GM12878 (cell line): ENCODE data around the gene PRPSAP2. TPM values are rescaled to one million over a fixed set of nuclear protein-coding genes. Genes with fewer than 3 reads are reported as not detected.

Source experiments
- ATAC-seq: fragments of 200-7000 bp; cut with Tn5 transposase; 3 replicates; pipeline ENCODE4 v1.9.1; 2020; ENCODE audit warnings: mild to moderate bottlenecking, moderate library complexity
- BruUV-seq: library from RNA; stranded (reverse); fragments of 400-500 nt; replicated peaks from 2 replicates; lab custom pipeline; 2021; lab: Mats Ljungman, UMichigan
- CTCF ChIA-PET: fragments of 300-600 bp; sonication (Branson Sonifier 250); formaldehyde crosslinking; extraction: SDS; loops from one replicate; lab custom pipeline; 2021; ENCODE audit warnings: inconsistent platforms; lab: Yijun Ruan, JAX
- POLR2A ChIA-PET: fragments of 350-600 bp; formaldehyde crosslinking; extraction: SDS; loops from one replicate; lab custom pipeline; 2021; ENCODE audit warnings: inconsistent platforms; lab: Charles Lee
- RAD21 ChIA-PET: fragments of 300-600 bp; sonication (Branson Sonifier 250); formaldehyde crosslinking; loops from one replicate; lab custom pipeline; 2023; ENCODE audit warnings: antibody characterized with exemption; ENCODE audit not compliant: unreplicated experiment; lab: Charles Lee
- SMC1A ChIA-PET: fragments of 300-600 bp; sonication (Branson Sonifier 250); formaldehyde crosslinking; loops from one replicate; lab custom pipeline; 2023; ENCODE audit not compliant: unreplicated experiment, uncharacterized antibody; lab: Charles Lee
- DNase-seq: peaks from one replicate; pipeline ENCODE4 v3.0.0-alpha.2; 2011; ENCODE audit warnings: low read depth, low spot score
- FAIRE-seq: peaks from 3 replicates; lab custom pipeline; 2011; peaks lifted over from hg19 to GRCh38; lab: Jason Lieb, UNC
- H2AFZ ChIP-seq: 2 replicates; pipeline ENCODE4 v1.6.0; 2011; ENCODE audit warnings: low read depth, low read length, control low read depth; ENCODE audit not compliant: control insufficient read depth
- H3K27ac ChIP-seq: 2 replicates; pipeline ENCODE4 v1.5.1; 2011; ENCODE audit warnings: control low read depth; ENCODE audit not compliant: control insufficient read depth, insufficient read depth
- H3K27me3 ChIP-seq, 2 experiments: replicated peaks in 1 of 2; 2 replicates each; pipeline versions ENCODE4 v1.6.0 to v1.6.1; 2011; ENCODE audit warnings: low read length in 1 of 2; ENCODE audit not compliant: control insufficient read depth in 2 of 2, insufficient read depth in 2 of 2
- H3K36me3 ChIP-seq, 2 experiments: 2 replicates each; pipeline ENCODE4 v1.5.1; 2011; ENCODE audit warnings: low read length in 1 of 2; ENCODE audit not compliant: control insufficient read depth in 2 of 2, insufficient read depth in 2 of 2
- H3K4me1 ChIP-seq: 2 replicates; pipeline ENCODE4 v1.6.1; 2011; ENCODE audit warnings: mild to moderate bottlenecking, low read length, moderate library complexity, mixed read lengths; ENCODE audit not compliant: control insufficient read depth, insufficient read depth
- H3K4me2 ChIP-seq: 2 replicates; pipeline ENCODE4 v1.6.0; 2011; ENCODE audit warnings: control low read depth; ENCODE audit not compliant: control insufficient read depth, insufficient read depth
- H3K4me3 ChIP-seq: fragments of 200-600 bp; sonication (generic); 2 replicates; pipeline ENCODE4 v1.5.1; 2016
- H3K79me2 ChIP-seq: 2 replicates; pipeline ENCODE4 v1.6.0; 2011; ENCODE audit warnings: low read length; ENCODE audit not compliant: control insufficient read depth, insufficient read depth
- H3K9ac ChIP-seq: 2 replicates; pipeline ENCODE4 v1.8.0; 2011; ENCODE audit warnings: low read length, control low read depth, mixed read lengths; ENCODE audit not compliant: control insufficient read depth, insufficient read depth
- H3K9me3 ChIP-seq: replicated peaks from 3 replicates; pipeline ENCODE4 v1.5.1; 2011; ENCODE audit warnings: mild to moderate bottlenecking, low read length; ENCODE audit not compliant: control insufficient read depth, insufficient read depth
- H4K20me1 ChIP-seq: 2 replicates; pipeline ENCODE4 v1.6.0; 2011; ENCODE audit not compliant: control insufficient read depth, insufficient read depth
- ATF7 ChIP-seq: fragments of 450-650 bp; IDR thresholded peaks from 2 replicates; pipeline ENCODE4 v1.6.1; 2016; ENCODE audit warnings: low read depth, mild to moderate bottlenecking
- BHLHE40 ChIP-seq, 2 experiments: fragments of 450-650 bp in 1 of 2; IDR thresholded peaks; 2 replicates each; pipeline ENCODE4 v1.6.1; 2011 to 2017; ENCODE audit warnings: low read depth in 2 of 2, borderline replicate concordance in 1 of 2, improper control_type of control experiment in 1 of 2, low read length in 1 of 2, mild to moderate bottlenecking in 1 of 2
- BMI1 ChIP-seq: fragments of 450-650 bp; IDR thresholded peaks from 2 replicates; pipeline ENCODE4 v1.6.1; 2016; ENCODE audit warnings: mild to moderate bottlenecking, moderate library complexity, borderline replicate concordance
- CEBPB ChIP-seq, 2 experiments: fragments of 150-350 bp in 1 of 2; IDR thresholded peaks; 2 replicates each; pipeline ENCODE4 v1.6.1; 2012 to 2014; ENCODE audit warnings: low read depth in 2 of 2, low read length in 2 of 2, borderline replicate concordance in 1 of 2, inconsistent platforms in 1 of 2
- ETV6 ChIP-seq, 2 experiments: fragments of 450-650 bp in 1 of 2; IDR thresholded peaks in 1 of 2; conservative IDR thresholded peaks in 1 of 2; 2 replicates each; pipeline ENCODE4 v1.6.1; 2014; ENCODE audit warnings: antibody characterized with exemption in 1 of 2, borderline replicate concordance in 1 of 2, low read depth in 1 of 2, mild to moderate bottlenecking in 1 of 2, moderate library complexity in 1 of 2
- MEF2B ChIP-seq: fragments of 450-650 bp; IDR thresholded peaks from 2 replicates; pipeline ENCODE4 v1.6.1; 2018; ENCODE audit warnings: mild to moderate bottlenecking, moderate library complexity; ENCODE audit not compliant: partially characterized antibody, poor library complexity, severe bottlenecking
- POU2F2 ChIP-seq: IDR thresholded peaks from 3 replicates; pipeline ENCODE4 v1.6.1; 2011; ENCODE audit warnings: low read depth, mild to moderate bottlenecking, low read length, borderline replicate concordance
- RUNX3 ChIP-seq: IDR thresholded peaks from 2 replicates; pipeline ENCODE4 v1.6.1; 2012; ENCODE audit warnings: low read length, inconsistent platforms
- TCF12 ChIP-seq: IDR thresholded peaks from 2 replicates; pipeline ENCODE4 v1.6.1; 2011; ENCODE audit warnings: low read depth, mild to moderate bottlenecking, low read length
- ZNF622 ChIP-seq: fragments of 450-650 bp; IDR thresholded peaks from 2 replicates; pipeline ENCODE4 v1.6.1; 2017; ENCODE audit warnings: mild to moderate bottlenecking, inconsistent platforms
- WGBS: methylation state at CpG from one replicate; pipeline ENCODE4 v1.1.6; 2016; ENCODE audit warnings: low lambda C conversion rate; ENCODE audit not compliant: insufficient replicate concordance, insufficient coverage; ENCODE audit errors: missing lambda C conversion rate; 5-methylcytosine and 5-hydroxymethylcytosine counted together
- in situ Hi-C: fragments of 300-500 bp; cut with MboI; formaldehyde crosslinking; loops from 9 replicates; pipeline ENCODE4 v1.14.3; 2018; ENCODE audit warnings: mixed read lengths
- intact Hi-C: fragments of 100-400 bp; cut with micrococcal nuclease; formaldehyde crosslinking; loops from one replicate; pipeline ENCODE4 v1.14.2; 2022; ENCODE audit not compliant: unreplicated experiment
- polyA plus RNA-seq, 11 experiments: library from polyadenylated mRNA; depleted of rRNA in 4 of 11; unstranded in 6 of 11; stranded (reverse) in 5 of 11; fragments of >200 nt; fragmentation: Nextera tagmentation in 4 of 11; fragmentation: Illumina TruSeq in 1 of 11; extraction: Ambion mirVana in 4 of 11; extraction: Trizol in 1 of 11; gene quantifications; 1 replicate in 1 of 11; 2 replicates in 10 of 11; pipeline versions ENCODE4 v1.2.1 to v1.2.3, GENCODE V29; 2011 to 2016; ENCODE audit warnings: inconsistent platforms in 2 of 11, missing spikeins in 2 of 11, low read depth in 1 of 11
- total RNA-seq, 4 experiments: library from RNA; depleted of rRNA in 3 of 4; stranded (reverse); fragments of >200 nt in 3 of 4; fragmentation: Illumina TruSeq in 1 of 4; extraction: Trizol in 1 of 4; gene quantifications; 2 replicates each; pipeline versions ENCODE4 v1.2.1 to v1.2.3, GENCODE V29; 2013 to 2021
- TF ChIP-seq, protein P1 (sequence below): fragments of 450-650 bp; IDR thresholded peaks from 2 replicates; pipeline ENCODE4 v1.6.1; 2018; ENCODE audit warnings: borderline replicate concordance, mild to moderate bottlenecking; ENCODE audit not compliant: partially characterized antibody
- TF ChIP-seq, protein P2 (sequence below): IDR thresholded peaks from 2 replicates; pipeline ENCODE4 v1.6.1; 2011; ENCODE audit warnings: low read depth, low read length, improper control_type of control experiment, borderline replicate concordance
- TF ChIP-seq, protein P3 (sequence below): fragments of 450-650 bp; IDR thresholded peaks from 2 replicates; pipeline ENCODE4 v1.6.1; 2017; ENCODE audit warnings: mild to moderate bottlenecking

Gene PRPSAP2
- total and polyA plus RNA-seq, 10 of the 15 experiments (the other 5 are each of a cell fraction or from before 2014, with no cell fraction given) = 33.2 to 102 (median 83.8) TPM

- FAIRE-seq (peak; percentile 73), ATAC-seq (peak; percentile 14; the same call in 1 of the 3 replicates)
- H3K9ac ChIP-seq = no peak overlapping the region
- H3K79me2 ChIP-seq = no peaks in the 10 kb centered on the region
- 24% methylated on average over 5 of the region's 5 CpGs for WGBS
- intact Hi-C loops = no loop called here
- ChIA-PET SMC1A (interaction anchor here (1.2 to 1.3 kb wide), 2 partner anchors 14 to 36 kb away, joined by 3 to 4 read pairs; no protein-coding TSS in a partner anchor), RAD21 (no interaction called here), CTCF (interaction anchor here (1.5 kb wide), 1 partner anchor 16 kb away, joined by 9 read pairs; no protein-coding TSS in a partner anchor)
- H3K4me3 ChIP-seq = no peak overlapping the region
- H3K36me3 ChIP-seq = no peaks in the 10 kb centered on the region
- no peak overlapping the region for H3K27ac ChIP-seq
- H4K20me1 ChIP-seq = no peaks in the 10 kb centered on the region
- no peaks in the 10 kb centered on the region for H3K9me3 ChIP-seq
- no peak overlapping the region for H3K4me2 ChIP-seq
- TF ChIP-seq POU2F2 (peak; percentile 58; the same call in 1 of the 3 replicates), CEBPB (IDR thresholded peaks at IDR 0.05; ENCODE audit: borderline replicate concordance in 1 of 2, low read depth in 2 of 2, low read length in 2 of 2) (no peak), TCF12 (no peak), ATF7 (no peak), RUNX3 (peak; percentile 30), ETV6 (conservative IDR thresholded peaks at IDR 0.05 in 1 of 2, IDR thresholded peaks at IDR 0.05 in 1 of 2; ENCODE audit: borderline replicate concordance in 1 of 2, low read depth in 1 of 2) (no peak), BMI1 (no peak), MEF2B (peak; percentile 72), ZNF622 (no peak), BHLHE40 (IDR thresholded peaks at IDR 0.05; ENCODE audit: borderline replicate concordance in 1 of 2, low read depth in 2 of 2, low read length in 1 of 2) (peak; percentile 48 to 78; a peak in 3 of 4 replicates)
- TF ChIP-seq, protein P1, sequence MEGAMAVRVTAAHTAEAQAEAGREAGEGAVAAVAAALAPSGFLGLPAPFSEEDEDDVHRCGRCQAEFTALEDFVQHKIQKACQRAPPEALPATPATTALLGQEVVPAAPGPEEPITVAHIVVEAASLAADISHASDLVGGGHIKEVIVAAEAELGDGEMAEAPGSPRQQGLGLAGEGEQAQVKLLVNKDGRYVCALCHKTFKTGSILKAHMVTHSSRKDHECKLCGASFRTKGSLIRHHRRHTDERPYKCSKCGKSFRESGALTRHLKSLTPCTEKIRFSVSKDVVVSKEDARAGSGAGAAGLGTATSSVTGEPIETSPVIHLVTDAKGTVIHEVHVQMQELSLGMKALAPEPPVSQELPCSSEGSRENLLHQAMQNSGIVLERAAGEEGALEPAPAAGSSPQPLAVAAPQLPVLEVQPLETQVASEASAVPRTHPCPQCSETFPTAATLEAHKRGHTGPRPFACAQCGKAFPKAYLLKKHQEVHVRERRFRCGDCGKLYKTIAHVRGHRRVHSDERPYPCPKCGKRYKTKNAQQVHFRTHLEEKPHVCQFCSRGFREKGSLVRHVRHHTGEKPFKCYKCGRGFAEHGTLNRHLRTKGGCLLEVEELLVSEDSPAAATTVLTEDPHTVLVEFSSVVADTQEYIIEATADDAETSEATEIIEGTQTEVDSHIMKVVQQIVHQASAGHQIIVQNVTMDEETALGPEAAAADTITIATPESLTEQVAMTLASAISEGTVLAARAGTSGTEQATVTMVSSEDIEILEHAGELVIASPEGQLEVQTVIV = no peak
- TF ChIP-seq, protein P2, sequence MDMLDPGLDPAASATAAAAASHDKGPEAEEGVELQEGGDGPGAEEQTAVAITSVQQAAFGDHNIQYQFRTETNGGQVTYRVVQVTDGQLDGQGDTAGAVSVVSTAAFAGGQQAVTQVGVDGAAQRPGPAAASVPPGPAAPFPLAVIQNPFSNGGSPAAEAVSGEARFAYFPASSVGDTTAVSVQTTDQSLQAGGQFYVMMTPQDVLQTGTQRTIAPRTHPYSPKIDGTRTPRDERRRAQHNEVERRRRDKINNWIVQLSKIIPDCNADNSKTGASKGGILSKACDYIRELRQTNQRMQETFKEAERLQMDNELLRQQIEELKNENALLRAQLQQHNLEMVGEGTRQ = no peak
- TF ChIP-seq, protein P3, sequence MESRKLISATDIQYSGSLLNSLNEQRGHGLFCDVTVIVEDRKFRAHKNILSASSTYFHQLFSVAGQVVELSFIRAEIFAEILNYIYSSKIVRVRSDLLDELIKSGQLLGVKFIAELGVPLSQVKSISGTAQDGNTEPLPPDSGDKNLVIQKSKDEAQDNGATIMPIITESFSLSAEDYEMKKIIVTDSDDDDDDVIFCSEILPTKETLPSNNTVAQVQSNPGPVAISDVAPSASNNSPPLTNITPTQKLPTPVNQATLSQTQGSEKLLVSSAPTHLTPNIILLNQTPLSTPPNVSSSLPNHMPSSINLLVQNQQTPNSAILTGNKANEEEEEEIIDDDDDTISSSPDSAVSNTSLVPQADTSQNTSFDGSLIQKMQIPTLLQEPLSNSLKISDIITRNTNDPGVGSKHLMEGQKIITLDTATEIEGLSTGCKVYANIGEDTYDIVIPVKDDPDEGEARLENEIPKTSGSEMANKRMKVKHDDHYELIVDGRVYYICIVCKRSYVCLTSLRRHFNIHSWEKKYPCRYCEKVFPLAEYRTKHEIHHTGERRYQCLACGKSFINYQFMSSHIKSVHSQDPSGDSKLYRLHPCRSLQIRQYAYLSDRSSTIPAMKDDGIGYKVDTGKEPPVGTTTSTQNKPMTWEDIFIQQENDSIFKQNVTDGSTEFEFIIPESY = no peak
- TF ChIP-seq, all 136 proteins: peak for 4
- no peak for DNase-seq
- POLR2A ChIA-PET = no interaction called here
- in situ Hi-C loops = no loop called here
- Histone ChIP-seq H3K27me3 (no peaks in the 10 kb centered on the region; a peak in 1 of 4 replicates), H3K4me1 (peaks cover 6% of the 10 kb centered on the region), H2AFZ (peak overlapping the region; percentile 44; the same call in 1 of the 2 replicates)
- no TSS peak for BruUV-seq
Observed at GRCh38 chr17:18944646-18945045, 86.7 kb downstream of the PRPSAP2 start.
